Activated naive CD4-positive, alpha-beta T cell treated with anti-CD3 and anti-CD28 coated beads, Interleukin-2, amount 10 ng/mL, durations not matched to agents 7 days and 5 days (primary cell): Measurements from ENCODE around the gene AXIN2.

ENCODE experiments used
- CTCF ChIA-PET: fragments of 350-600 bp; sonication (Branson Sonifier 250); formaldehyde crosslinking; loops from one replicate; lab custom pipeline; 2021; ENCODE audit warnings: antibody characterized with exemption; lab: Charles Lee
- DNase-seq: peaks from one replicate; pipeline ENCODE4 v3.0.0-alpha.2; 2020
- H3K27ac Mint-ChIP-seq: one replicate; pipeline ENCODE4 v1.8.0; 2021; ENCODE audit warnings: mild to moderate bottlenecking, moderate library complexity, mixed read lengths
- H3K27me3 Mint-ChIP-seq: one replicate; pipeline ENCODE4 v1.8.0; 2021; ENCODE audit warnings: mild to moderate bottlenecking, mixed read lengths
- H3K36me3 Mint-ChIP-seq: one replicate; pipeline ENCODE4 v1.8.0; 2021; ENCODE audit warnings: mixed read lengths
- H3K4me1 Mint-ChIP-seq: one replicate; pipeline ENCODE4 v1.8.0; 2021; ENCODE audit warnings: mixed read lengths
- H3K4me3 Mint-ChIP-seq: one replicate; pipeline ENCODE4 v1.8.0; 2021; ENCODE audit warnings: mild to moderate bottlenecking, moderate library complexity, mixed read lengths
- H3K9me3 Mint-ChIP-seq: one replicate; pipeline ENCODE4 v1.8.0; 2021; ENCODE audit warnings: mixed read lengths

AXIN2 gene

DNA sequence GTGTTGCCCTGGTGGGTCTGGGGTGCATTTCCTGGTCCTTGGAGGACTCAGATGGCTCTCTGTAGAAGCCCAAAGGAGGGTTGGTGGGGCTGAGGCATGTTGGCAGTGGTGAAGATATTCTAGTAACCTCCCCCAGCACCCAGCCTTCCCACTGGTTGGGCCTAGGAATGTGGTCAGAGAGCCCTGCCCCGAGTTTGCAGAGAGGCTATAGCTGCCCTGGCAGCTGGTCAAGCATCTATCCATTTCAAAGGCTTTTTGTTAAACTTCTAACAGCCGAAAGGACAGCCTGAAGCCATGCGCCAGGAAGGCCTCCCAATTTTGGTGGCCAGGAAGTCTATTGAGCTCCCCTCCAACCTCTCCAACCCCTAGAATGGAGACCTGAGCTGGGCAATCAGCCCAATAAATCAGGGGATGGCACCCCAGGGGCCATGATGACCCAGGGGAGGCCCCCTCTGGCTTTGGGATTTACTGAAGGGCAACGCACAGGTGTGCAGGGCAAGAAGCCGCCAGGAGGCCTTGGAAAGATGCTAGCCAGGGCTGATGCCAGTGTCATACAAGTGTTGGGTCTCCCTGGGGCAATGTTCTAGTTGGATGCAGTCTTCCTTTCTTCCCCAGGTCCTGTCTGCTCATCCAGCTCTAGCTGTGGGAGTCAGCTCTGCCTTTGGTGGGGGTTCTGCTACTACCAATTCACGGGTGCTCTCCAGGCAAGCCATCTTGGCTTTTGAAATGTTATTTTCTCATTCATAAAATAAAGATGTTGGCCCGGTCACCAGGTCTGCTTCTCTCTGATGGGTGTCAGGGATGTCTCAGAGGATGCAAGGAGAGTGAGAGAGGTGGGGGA lies 30.9 kb upstream of the AXIN2 start:
- Mint-ChIP-seq H3K27me3 (peaks cover 28% of the 10 kb centered on the region), H3K4me1 (peaks cover 35% of the 10 kb centered on the region), H3K27ac (no peak overlapping the region), H3K9me3 (no peaks in the 10 kb centered on the region), H3K36me3 (no peaks in the 10 kb centered on the region), H3K4me3 (no peak overlapping the region)
- CTCF ChIA-PET, result no interaction called here
- no peak for DNase-seq

DNA sequence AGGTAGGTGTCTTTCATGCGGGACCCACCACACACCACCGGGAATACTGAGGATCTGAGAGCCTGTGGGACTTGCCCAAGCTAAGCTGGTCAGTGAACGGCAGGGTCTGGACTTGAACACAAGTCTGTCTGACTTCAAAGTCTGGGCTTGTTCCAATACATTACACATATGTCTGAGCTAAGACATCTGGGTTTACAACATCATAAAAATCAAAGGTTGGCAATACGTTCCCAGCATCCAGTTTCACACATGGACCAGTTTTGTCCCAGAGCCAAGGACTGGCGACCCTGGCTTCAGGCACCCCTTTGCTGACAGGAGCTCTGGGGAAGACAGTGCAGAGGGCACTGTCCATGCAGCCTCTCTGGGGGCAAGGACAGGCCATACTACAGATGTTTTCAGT lies 27.9 kb upstream of the AXIN2 start:
- H3K27ac Mint-ChIP-seq, result no peak overlapping the region
- CTCF ChIA-PET, result interaction anchor here (0.6 kb wide), 1 partner anchor 320 kb away, joined by 3 read pairs; no protein-coding TSS in a partner anchor
- no peaks in the 10 kb centered on the region for H3K36me3 Mint-ChIP-seq
- peaks cover 25% of the 10 kb centered on the region for H3K27me3 Mint-ChIP-seq
- H3K4me1 Mint-ChIP-seq, result peaks cover 37% of the 10 kb centered on the region
- DNase-seq, result no peak
- H3K9me3 Mint-ChIP-seq, result no peaks in the 10 kb centered on the region
- H3K4me3 Mint-ChIP-seq, result no peak overlapping the region

DNA sequence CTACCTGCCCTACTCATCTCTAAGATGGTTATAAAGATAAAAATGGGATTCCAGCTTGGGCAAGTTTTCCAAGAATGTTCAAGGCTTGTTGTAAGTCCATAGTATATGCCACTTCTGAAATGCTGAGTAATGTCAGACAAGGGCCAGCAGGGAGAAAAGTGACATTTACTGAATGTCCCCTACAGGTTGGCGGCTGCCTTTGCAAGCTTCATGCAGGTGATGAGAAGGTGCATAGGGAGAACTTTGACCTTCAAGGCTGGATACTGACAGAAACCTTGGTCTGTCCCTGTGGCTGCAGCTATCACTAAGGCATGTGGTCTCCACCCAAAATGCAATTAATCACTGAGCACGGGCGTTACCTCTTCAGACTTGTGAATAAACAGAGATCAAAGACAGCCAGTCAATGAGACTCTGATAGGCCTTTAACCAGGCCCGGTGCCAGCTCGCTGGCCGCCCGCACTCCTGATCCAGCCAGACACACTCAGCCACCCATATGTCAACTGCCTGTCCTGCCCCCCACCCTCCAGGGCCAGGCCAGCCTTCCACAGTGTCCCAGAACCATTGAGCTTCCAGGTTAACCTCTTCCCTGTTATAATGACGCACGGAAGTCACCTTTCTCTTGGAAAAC lies 26.8 kb upstream of the AXIN2 start:
- Mint-ChIP-seq H3K27ac (no peak overlapping the region), H3K4me3 (no peak overlapping the region), H3K9me3 (no peaks in the 10 kb centered on the region), H3K4me1 (peaks cover 30% of the 10 kb centered on the region), H3K27me3 (peaks cover 19% of the 10 kb centered on the region), H3K36me3 (no peaks in the 10 kb centered on the region)
- CTCF ChIA-PET, result no interaction called here
- DNase-seq, result no peak

DNA sequence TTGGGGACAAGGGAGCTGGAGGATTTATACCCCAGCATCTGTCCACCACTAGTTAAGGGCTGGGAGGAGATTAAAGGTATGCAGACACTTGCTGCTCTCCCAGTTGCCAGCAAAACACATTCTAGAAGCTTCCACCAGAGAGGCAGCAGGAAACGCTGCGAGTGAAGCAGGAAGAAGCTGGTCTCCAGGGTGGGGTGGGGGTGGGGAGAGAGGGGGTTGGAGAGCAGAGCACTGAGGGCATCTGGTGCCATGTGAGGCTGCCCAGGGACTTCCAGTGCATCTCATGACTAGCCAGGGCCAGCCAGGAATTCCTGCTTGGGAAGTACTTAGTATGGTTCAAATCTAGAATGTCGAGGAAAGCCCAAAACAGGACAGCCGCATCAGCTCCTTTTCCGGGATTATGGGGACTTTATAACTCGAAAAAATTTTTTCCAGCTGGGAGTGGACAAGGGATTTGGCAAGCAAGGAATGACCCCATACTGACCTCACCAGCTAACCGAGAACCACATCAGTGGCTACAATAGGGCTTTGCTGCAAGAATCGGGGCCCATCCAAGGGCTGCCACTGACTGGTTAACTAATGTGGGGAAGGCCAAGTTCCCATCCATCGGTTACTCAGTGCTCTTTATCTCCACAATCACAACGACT lies 26.2 kb upstream of the AXIN2 start:
- CTCF ChIA-PET, result no interaction called here

GRCh38 chr17:65586899-65587298 lies 25.5 kb upstream of the AXIN2 start:
- Mint-ChIP-seq H3K27me3 (peaks cover 6% of the 10 kb centered on the region), H3K9me3 (no peaks in the 10 kb centered on the region), H3K27ac (no peak overlapping the region), H3K36me3 (no peaks in the 10 kb centered on the region), H3K4me1 (peaks cover 23% of the 10 kb centered on the region), H3K4me3 (no peak overlapping the region)
- DNase-seq, result no peak
- CTCF ChIA-PET, result interaction anchor here (0.9 kb wide), 1 partner anchor 24 kb away, joined by 3 read pairs; no protein-coding TSS in a partner anchor

More for the DNA sequence above, 26.2 kb upstream of the AXIN2 start:
- Mint-ChIP-seq H3K27ac (no peak overlapping the region), H3K4me1 (peaks cover 23% of the 10 kb centered on the region), H3K4me3 (no peak overlapping the region), H3K27me3 (peaks cover 13% of the 10 kb centered on the region), H3K36me3 (no peaks in the 10 kb centered on the region), H3K9me3 (no peaks in the 10 kb centered on the region)
- no peak for DNase-seq

GRCh38 chr17:65584604-65585521 lies 23.4 kb upstream of the AXIN2 start:
- Mint-ChIP-seq H3K4me3 (no peak overlapping the region), H3K4me1 (peaks cover 23% of the 10 kb centered on the region), H3K36me3 (no peaks in the 10 kb centered on the region), H3K9me3 (no peaks in the 10 kb centered on the region), H3K27me3 (no peaks in the 10 kb centered on the region), H3K27ac (no peak overlapping the region)
- no peak for DNase-seq
- CTCF ChIA-PET, result interaction anchor here (1.0 kb wide), 1 partner anchor 26 kb away, joined by 3 read pairs; no protein-coding TSS in a partner anchor

DNA sequence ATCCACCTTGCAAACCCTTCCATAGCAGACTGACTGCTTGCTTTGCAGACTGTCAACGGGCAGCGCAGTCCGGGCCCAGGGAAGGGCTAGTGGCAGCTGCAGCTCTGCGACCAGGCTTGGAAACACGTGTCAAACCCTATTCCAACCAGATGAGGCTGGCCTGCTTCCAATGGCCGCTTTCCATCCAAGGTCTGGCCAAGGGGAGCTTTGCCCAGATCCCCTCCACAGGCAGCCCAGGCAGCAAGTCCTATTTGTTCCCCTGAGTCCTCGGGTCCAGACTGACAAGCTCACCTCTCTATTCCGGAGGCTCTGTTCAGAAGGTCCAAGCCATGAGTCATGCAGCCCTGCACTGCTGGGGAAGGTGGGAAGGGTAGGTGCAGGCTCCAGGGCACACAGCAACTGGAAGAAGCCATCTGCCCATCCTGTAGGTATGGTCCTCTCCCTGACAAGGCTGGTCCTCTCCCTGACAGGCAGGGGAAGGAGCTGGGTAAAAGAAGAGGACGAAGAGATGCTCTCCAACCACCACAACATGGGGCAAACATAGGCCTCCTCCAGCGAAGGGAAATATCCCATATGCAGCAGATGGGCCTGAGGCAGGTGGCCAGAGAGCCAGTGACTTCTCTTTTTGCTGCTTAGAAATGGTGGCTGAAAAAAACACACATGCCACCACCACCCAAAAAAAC lies 22.6 kb upstream of the AXIN2 start:
- Mint-ChIP-seq H3K27me3 (no peaks in the 10 kb centered on the region), H3K9me3 (no peaks in the 10 kb centered on the region), H3K27ac (no peak overlapping the region), H3K4me1 (peaks cover 23% of the 10 kb centered on the region), H3K4me3 (no peak overlapping the region), H3K36me3 (no peaks in the 10 kb centered on the region)
- no peak for DNase-seq
- CTCF ChIA-PET, result interaction anchor here (1.0 kb wide), 1 partner anchor 25 kb away, joined by 3 read pairs; no protein-coding TSS in a partner anchor

DNA sequence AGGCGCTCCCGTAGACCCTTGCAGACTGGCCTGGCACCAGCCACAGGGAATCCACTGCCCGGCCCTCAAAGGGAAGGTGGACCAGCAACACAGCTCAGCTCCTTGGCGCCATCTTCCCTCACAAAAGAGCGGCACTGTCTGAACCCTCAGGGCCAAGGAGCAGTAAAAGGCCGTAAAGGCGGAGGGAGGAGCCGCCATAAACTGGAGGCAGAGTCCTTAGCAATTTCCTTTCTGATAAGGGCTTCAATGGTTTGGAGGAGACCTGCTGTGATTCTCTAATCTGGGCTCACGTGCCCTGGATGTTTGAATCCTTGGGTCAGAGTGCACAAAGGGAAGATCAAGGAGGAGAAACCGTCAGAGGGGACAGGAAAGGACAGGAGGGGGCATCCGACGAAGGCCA lies 15.5 kb upstream of the AXIN2 start:
- Mint-ChIP-seq H3K4me3 (no peak overlapping the region), H3K36me3 (no peaks in the 10 kb centered on the region)
- CTCF ChIA-PET, result no interaction called here

DNA sequence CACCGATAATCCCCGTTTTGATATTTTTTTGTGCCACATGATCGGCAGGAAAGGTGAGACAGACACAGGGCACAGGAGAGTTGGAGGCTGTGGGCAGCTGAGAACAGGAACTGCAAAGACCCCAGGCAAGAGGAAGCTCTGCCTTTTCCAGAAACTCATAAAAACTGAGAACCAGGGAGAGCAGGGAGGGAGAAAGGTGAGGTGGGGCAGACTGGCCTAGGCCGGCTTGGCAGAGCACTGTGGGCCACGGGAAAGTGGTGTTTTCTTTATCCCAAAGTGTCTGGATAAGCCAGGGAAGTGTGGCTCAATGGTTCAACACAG lies 11.8 kb upstream of the AXIN2 start:
- CTCF ChIA-PET, result interaction anchor here (0.6 kb wide), 1 partner anchor 17 kb away, joined by 3 read pairs; no protein-coding TSS in a partner anchor
- Mint-ChIP-seq H3K27me3 (peaks cover 13% of the 10 kb centered on the region), H3K4me1 (no peaks in the 10 kb centered on the region), H3K4me3 (no peak overlapping the region), H3K36me3 (no peaks in the 10 kb centered on the region), H3K27ac (no peak overlapping the region), H3K9me3 (no peaks in the 10 kb centered on the region)
- no peak for DNase-seq

More for the DNA sequence above, 15.5 kb upstream of the AXIN2 start:
- H3K27ac Mint-ChIP-seq, result no peak overlapping the region
- no peak for DNase-seq
- peaks cover 9% of the 10 kb centered on the region for H3K27me3 Mint-ChIP-seq
- peaks cover 1% of the 10 kb centered on the region for H3K4me1 Mint-ChIP-seq
- no peaks in the 10 kb centered on the region for H3K9me3 Mint-ChIP-seq

DNA sequence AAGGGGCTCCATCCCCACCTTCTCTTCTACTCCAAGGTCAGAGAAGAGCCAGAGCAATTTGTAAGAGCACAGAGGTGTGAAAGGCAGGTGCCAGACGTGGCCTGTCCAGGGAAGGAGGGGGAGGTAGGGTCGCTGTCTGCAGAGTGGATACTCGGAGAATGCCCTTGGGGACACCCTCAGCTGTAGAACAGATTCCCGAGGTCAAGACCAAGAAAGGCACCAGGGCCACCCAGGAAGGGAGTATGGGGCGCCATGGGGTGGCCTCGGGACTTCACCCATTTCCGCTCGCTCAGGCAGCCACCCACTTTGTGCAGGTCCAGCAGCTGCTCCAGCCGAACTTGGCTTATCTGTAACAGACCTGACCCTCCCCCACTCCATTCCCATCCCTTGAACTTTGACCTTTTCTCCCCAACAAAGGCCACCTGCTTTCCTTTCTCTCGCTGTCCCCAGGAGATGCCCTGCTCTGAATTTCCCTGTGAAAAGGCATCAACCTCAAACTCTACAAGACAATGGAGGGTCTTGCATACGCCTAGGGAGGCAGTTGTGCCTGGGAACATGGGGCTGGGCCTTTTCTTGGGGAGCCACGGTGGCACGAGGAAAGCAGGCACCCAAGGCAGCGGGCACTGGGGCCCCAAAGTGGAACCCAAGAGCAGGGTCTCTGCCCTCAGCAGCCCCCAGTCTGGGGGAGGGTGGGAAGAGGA lies 11.3 kb upstream of the AXIN2 start:
- H3K36me3 Mint-ChIP-seq, result no peaks in the 10 kb centered on the region
- no peak for DNase-seq
- H3K4me1 Mint-ChIP-seq, result no peaks in the 10 kb centered on the region
- no peak overlapping the region for H3K4me3 Mint-ChIP-seq
- no peak overlapping the region for H3K27ac Mint-ChIP-seq
- peaks cover 13% of the 10 kb centered on the region for H3K27me3 Mint-ChIP-seq
- CTCF ChIA-PET, result no interaction called here
- H3K9me3 Mint-ChIP-seq, result no peaks in the 10 kb centered on the region

DNA sequence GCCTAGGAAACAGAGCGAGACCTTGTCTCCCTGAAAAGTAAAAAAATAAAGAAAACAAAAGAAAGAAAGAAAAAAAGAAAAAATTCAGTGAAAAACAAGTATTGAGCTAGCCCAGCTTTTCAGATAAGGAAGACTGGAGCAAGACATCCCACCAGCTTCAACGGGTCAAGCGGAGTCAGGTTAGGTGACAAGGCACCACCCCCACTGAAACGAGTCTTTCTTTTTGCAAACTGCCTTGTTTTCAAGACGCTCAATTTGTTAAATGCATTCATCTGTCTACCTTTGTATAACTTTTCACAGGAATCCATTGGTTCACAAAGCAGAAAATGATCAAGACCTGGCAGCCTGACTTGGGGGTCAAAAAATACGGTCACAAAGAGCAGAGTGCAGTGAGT lies 10.7 kb upstream of the AXIN2 start:
- no peak for DNase-seq
- Mint-ChIP-seq H3K4me1 (no peaks in the 10 kb centered on the region), H3K4me3 (no peak overlapping the region), H3K27ac (no peak overlapping the region), H3K27me3 (peaks cover 13% of the 10 kb centered on the region), H3K36me3 (no peaks in the 10 kb centered on the region), H3K9me3 (no peaks in the 10 kb centered on the region)
- CTCF ChIA-PET, result no interaction called here

DNA sequence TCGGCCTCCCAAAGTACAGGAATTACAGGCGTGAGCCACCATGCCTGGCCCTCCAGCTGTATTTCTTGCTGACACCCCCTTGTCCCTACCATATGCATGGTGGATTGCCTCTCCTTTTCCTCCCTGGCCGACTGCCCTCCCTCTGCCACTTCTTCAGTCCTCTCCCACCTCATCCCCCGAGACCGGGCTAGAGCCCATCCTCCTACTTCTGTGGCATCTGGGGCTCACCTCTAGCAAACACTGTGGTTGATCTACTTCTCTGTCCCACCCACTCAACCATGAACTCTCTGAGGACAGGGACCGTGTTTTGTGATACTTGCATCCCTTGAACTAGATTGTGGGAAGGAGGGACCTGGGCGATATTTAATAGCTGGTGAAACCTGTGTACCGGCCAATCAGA lies 7.5 kb upstream of the AXIN2 start:
- DNase-seq, result no peak
- no peaks in the 10 kb centered on the region for H3K9me3 Mint-ChIP-seq
- H3K4me3 Mint-ChIP-seq, result no peak overlapping the region
- H3K27ac Mint-ChIP-seq, result no peak overlapping the region
- H3K27me3 Mint-ChIP-seq, result peaks cover 38% of the 10 kb centered on the region
- H3K36me3 Mint-ChIP-seq, result no peaks in the 10 kb centered on the region
- H3K4me1 Mint-ChIP-seq, result peaks cover 9% of the 10 kb centered on the region
- CTCF ChIA-PET, result no interaction called here

DNA sequence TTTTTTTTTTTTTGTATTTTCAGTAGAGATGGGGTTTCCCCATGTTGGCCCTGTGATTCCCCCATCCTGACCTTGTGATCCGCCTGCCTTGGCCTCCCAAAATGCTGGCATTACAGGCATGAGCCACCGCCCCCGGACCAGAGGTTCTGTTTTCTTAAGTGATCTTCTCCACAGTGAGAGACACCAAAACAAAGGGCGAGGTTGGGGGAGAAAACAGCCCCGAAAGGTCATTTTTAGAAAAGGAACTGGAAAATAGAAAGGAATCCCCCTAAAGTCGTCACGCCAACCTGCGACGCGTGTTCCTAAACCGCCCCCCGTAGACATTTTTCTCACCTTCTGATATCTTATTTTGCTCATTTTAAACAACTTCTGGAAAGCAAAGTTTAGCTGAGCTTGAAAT lies 6.1 kb upstream of the AXIN2 start:
- no peak overlapping the region for H3K4me3 Mint-ChIP-seq
- H3K4me1 Mint-ChIP-seq, result peaks cover 21% of the 10 kb centered on the region
- H3K36me3 Mint-ChIP-seq, result no peaks in the 10 kb centered on the region
- H3K27ac Mint-ChIP-seq, result no peak overlapping the region
- H3K27me3 Mint-ChIP-seq, result peaks cover 35% of the 10 kb centered on the region
- DNase-seq, result no peak
- no peaks in the 10 kb centered on the region for H3K9me3 Mint-ChIP-seq
- CTCF ChIA-PET, result no interaction called here
